ENCODE data around the gene PARD3. TPM values are rescaled to one million over a fixed set of nuclear protein-coding genes. Genes with fewer than 3 reads are reported as not detected.

Gene PARD3
- total RNA-seq, 1 experiment from 2014 or later = 46.3 TPM

DNA sequence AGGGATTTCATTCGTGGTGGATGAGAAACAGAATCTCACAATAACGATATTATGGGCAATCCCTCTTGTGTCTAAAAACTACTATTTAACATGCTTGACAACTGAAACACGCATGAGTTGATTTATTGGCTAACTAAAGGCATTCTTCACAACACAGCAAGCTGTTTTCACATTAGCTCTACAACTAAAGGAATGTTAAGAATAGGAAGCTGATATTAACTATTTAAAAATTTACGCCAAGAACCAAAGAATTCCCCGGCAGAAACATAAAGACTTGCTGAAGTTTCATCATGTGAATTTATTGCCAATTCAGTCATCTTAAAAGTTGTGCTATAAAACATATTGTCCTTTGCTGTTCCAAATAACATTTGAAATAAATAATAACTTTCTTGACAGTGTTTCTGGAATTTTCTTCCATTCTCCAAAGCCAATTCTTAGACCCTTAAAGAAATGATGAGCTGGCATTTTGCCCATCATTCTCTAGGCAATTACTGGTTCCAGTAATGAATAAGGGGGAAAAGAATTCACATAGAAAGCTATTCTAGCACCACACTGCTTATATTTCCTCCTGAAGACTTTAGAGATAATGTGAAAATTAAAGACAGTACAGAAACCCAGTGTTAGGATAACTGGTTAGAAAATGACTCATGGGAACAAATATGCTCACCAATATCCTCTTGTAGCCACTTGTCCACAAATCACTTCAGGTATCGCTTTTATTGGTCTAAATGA, 233.1 kb downstream of the PARD3 start (continued):
- peak; percentile 27; the same call in 1 of the 2 replicates for TF ChIP-seq SP1 (IDR thresholded peaks at IDR 0.05; ENCODE audit: low read depth)
- TF ChIP-seq ZFX (IDR thresholded peaks at IDR 0.05) = no peak
- TF ChIP-seq TCF7L2 (IDR thresholded peaks at IDR 0.05; ENCODE audit: borderline replicate concordance, extremely low read depth, insufficient read depth, insufficient read length) = no peak
- no peak for TF ChIP-seq EGR1 (IDR thresholded peaks at IDR 0.05; ENCODE audit: low read depth)

DNA sequence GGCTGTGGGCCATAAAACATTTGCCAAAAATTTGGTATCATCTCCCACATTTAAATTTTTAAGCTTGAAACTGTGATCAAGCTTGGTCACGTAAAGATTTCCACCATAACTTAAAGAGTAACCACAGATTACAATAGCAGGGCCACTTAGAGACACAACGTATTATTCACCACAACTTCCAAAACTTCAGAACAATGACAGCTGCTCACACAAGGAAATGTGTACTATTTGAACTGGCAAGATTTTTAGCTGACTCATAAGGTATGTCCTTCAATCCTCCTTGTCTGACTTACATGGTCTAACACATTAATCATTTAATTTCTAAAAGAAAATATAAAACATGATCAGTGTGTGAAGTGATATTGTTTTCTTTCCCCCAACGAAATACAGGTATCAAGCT, 234.5 kb downstream of the PARD3 start:
- RAD21 ChIA-PET (ENCODE audit: low non-redundant PET in 1 of 2, low total read pairs in 2 of 2, uncharacterized antibody in 2 of 2, unreplicated experiment in 2 of 2) = no interaction called here
- Histone ChIP-seq H3K4me3 (replicated peaks in 1 of 2; ENCODE audit: low read depth in 1 of 2, low read length in 2 of 2) (no peak overlapping the region), H3K27me3 (ENCODE audit: insufficient read depth, low read length) (no peaks in the 10 kb centered on the region), H3K9me2 (ENCODE audit: insufficient read depth) (no peaks in the 10 kb centered on the region), H3K27ac (ENCODE audit: low read depth, low read length) (no peak overlapping the region), H3K4me2 (ENCODE audit: low read length) (peak overlapping the region; percentile 16; the same call in 1 of the 2 replicates), H3K36me3 (ENCODE audit: control insufficient read depth in 1 of 2, insufficient read depth in 2 of 2, low read length in 2 of 2) (no peaks in the 10 kb centered on the region), H3K9ac (ENCODE audit: low read length) (no peak overlapping the region), H2AFZ (ENCODE audit: low read depth, low read length, poor library complexity, severe bottlenecking) (no peak overlapping the region), H3K4me1 (ENCODE audit: control insufficient read depth in 1 of 2, insufficient read depth in 2 of 2, low read length in 2 of 2) (peaks cover 6 to 18% of the 10 kb centered on the region in 2 experiments; a peak in 3 of 4 replicates), H3K9me3 (ENCODE audit: control insufficient read depth in 1 of 2, insufficient read depth in 1 of 2, low read depth in 1 of 2, low read length in 2 of 2) (no peaks in the 10 kb centered on the region), H4K20me1 (ENCODE audit: insufficient read depth) (no peaks in the 10 kb centered on the region), H3K79me2 (ENCODE audit: insufficient read depth, low read length) (peaks cover 8% of the 10 kb centered on the region)
- no TSS peak for BruUV-seq (replicated peaks)
- intact Hi-C loops (cut with micrococcal nuclease) = no loop called here
- ATAC-seq (no peak), DNase-seq (ENCODE audit: low read depth, low spot score) (no peak)
- TF ChIP-seq FOSL1 (IDR thresholded peaks at IDR 0.05; ENCODE audit: low read depth) (peak; percentile 18; the same call in 1 of the 2 replicates), EZH2phosphoT487 (IDR thresholded peaks at IDR 0.05; ENCODE audit: borderline replicate concordance) (no peak)
- POLR2A ChIA-PET = interaction anchor here (1.5 kb wide), 1 partner anchor 21 kb away, joined by 4 read pairs; no protein-coding TSS in a partner anchor
- CTCF ChIA-PET = no interaction called here

- intact Hi-C loops (cut with micrococcal nuclease) = no loop called here
- TF ChIP-seq, protein P1, sequence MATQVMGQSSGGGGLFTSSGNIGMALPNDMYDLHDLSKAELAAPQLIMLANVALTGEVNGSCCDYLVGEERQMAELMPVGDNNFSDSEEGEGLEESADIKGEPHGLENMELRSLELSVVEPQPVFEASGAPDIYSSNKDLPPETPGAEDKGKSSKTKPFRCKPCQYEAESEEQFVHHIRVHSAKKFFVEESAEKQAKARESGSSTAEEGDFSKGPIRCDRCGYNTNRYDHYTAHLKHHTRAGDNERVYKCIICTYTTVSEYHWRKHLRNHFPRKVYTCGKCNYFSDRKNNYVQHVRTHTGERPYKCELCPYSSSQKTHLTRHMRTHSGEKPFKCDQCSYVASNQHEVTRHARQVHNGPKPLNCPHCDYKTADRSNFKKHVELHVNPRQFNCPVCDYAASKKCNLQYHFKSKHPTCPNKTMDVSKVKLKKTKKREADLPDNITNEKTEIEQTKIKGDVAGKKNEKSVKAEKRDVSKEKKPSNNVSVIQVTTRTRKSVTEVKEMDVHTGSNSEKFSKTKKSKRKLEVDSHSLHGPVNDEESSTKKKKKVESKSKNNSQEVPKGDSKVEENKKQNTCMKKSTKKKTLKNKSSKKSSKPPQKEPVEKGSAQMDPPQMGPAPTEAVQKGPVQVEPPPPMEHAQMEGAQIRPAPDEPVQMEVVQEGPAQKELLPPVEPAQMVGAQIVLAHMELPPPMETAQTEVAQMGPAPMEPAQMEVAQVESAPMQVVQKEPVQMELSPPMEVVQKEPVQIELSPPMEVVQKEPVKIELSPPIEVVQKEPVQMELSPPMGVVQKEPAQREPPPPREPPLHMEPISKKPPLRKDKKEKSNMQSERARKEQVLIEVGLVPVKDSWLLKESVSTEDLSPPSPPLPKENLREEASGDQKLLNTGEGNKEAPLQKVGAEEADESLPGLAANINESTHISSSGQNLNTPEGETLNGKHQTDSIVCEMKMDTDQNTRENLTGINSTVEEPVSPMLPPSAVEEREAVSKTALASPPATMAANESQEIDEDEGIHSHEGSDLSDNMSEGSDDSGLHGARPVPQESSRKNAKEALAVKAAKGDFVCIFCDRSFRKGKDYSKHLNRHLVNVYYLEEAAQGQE (IDR thresholded peaks at IDR 0.05; ENCODE audit: low read depth) = no peak
- TF ChIP-seq SP1 (IDR thresholded peaks at IDR 0.05; ENCODE audit: low read depth) = no peak
- no peak for TF ChIP-seq RAD21 (IDR thresholded peaks at IDR 0.05; ENCODE audit: low read depth)
- no peak for TF ChIP-seq CBX3 (IDR thresholded peaks at IDR 0.05; ENCODE audit: low read depth)
- TF ChIP-seq SRF (IDR thresholded peaks at IDR 0.05; ENCODE audit: low read depth) = no peak
- TF ChIP-seq CTCF (IDR thresholded peaks at IDR 0.05 in 2 of 3, conservative IDR thresholded peaks at IDR 0.05 in 1 of 3; ENCODE audit: borderline replicate concordance in 1 of 3, insufficient read depth in 1 of 3, low read depth in 2 of 3, low read length in 2 of 3) = no peak
- no peak for TF ChIP-seq ATF3 (IDR thresholded peaks at IDR 0.05)
Observed at GRCh38 chr10:34580214-34580613, 234.9 kb downstream of the PARD3 start.

More at GRCh38 chr10:34580214-34580613, 234.9 kb downstream of the PARD3 start:
- Histone ChIP-seq H3K9me3 (ENCODE audit: control insufficient read depth in 1 of 2, insufficient read depth in 1 of 2, low read depth in 1 of 2, low read length in 2 of 2) (no peaks in the 10 kb centered on the region), H3K9me2 (ENCODE audit: insufficient read depth) (no peaks in the 10 kb centered on the region), H4K20me1 (ENCODE audit: insufficient read depth) (no peaks in the 10 kb centered on the region), H3K4me1 (ENCODE audit: control insufficient read depth in 1 of 2, insufficient read depth in 2 of 2, low read length in 2 of 2) (peaks cover 6 to 18% of the 10 kb centered on the region in 2 experiments; a peak in 3 of 4 replicates), H3K4me3 (replicated peaks in 1 of 2; ENCODE audit: low read depth in 1 of 2, low read length in 2 of 2) (no peak overlapping the region), H3K36me3 (ENCODE audit: control insufficient read depth in 1 of 2, insufficient read depth in 2 of 2, low read length in 2 of 2) (no peaks in the 10 kb centered on the region), H3K9ac (ENCODE audit: low read length) (no peak overlapping the region), H3K27me3 (ENCODE audit: insufficient read depth, low read length) (no peaks in the 10 kb centered on the region), H2AFZ (ENCODE audit: low read depth, low read length, poor library complexity, severe bottlenecking) (no peak overlapping the region), H3K79me2 (ENCODE audit: insufficient read depth, low read length) (peaks cover 11% of the 10 kb centered on the region), H3K4me2 (ENCODE audit: low read length) (peak overlapping the region; percentile 16; the same call in 1 of the 2 replicates), H3K27ac (ENCODE audit: low read depth, low read length) (no peak overlapping the region)
- ChIA-PET RAD21 (ENCODE audit: low non-redundant PET in 1 of 2, low total read pairs in 2 of 2, uncharacterized antibody in 2 of 2, unreplicated experiment in 2 of 2) (no interaction called here), CTCF (no interaction called here), POLR2A (interaction anchor here (1.5 kb wide), 1 partner anchor 20 kb away, joined by 4 read pairs; no protein-coding TSS in a partner anchor)
- BruUV-seq (replicated peaks) = no TSS peak
- DNase-seq (ENCODE audit: low read depth, low spot score) (no peak), ATAC-seq (no peak)

All from HCT116 (cell line).